GM19239 (cell line): ENCODE results near the gene GSDME.
A peak's percentile ranks its signal among the peaks of the same experiment; 100 is the strongest.
"Not testable (repeated sequence)": the region's sequence is repeated elsewhere in the genome, so short reads cannot be mapped to it uniquely, and the experiment has no call there.

Experiments
- DNase-seq: peaks from one replicate; pipeline ENCODE4 v3.0.0; 2011; ENCODE audit warnings: low spot score; ENCODE audit not compliant: insufficient read length
- FAIRE-seq: peaks from 2 replicates; lab custom pipeline; 2011; peaks lifted over from hg19 to GRCh38; lab: Jason Lieb, UNC

GSDME gene

DNA sequence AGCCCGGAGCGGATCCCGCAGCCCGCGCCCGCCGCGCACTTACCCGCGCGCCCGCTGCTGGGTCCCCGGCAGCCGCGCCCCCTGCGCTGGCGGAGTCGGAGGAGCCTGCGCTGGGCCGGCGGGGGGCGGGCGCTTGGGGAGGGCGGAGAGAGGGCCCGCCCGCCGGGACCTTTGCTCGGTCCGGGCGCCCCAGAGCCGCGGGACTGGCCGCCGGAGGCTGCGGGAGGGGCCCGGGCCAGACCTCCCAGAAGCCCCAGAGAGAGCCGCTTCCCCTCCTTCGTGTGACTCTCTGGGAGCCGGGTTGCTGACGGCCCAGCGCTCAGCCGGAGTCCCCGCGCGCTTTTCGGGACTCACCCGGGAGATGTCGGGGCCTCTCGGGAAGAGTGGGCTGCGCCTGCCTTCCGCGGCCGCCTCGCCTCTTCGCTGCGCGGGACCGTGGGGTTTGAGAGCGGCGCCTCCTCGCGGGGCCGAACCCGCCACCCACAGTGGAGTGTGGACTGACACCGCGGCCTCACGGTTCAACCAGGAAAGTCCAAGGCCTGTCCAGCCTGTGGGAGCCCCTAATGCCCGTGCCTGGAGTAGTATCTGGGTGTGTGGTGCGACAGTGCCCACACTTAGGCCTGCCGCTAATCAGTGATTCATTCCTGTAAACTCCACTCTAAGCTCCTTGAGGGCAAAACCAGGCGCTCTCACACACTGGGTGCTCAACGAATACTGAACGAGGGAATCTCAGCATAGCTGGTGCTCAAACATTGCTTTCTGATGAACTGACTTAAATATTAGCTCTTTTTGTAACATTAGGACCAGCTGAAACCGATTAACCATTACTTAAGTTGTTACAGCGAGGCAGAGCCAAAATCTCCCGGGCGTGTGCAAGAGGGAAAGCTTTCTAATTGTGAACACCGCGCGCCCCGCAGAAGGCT is at the start of gene GSDME:
Gene GSDME (minus strand): TSS at position 112 of the 923 bp plus-strand sequence. CDS start 7,690 bp downstream, outside the sequence.
- FAIRE-seq: peak; percentile 18
- peak; percentile 40 for DNase-seq

DNA sequence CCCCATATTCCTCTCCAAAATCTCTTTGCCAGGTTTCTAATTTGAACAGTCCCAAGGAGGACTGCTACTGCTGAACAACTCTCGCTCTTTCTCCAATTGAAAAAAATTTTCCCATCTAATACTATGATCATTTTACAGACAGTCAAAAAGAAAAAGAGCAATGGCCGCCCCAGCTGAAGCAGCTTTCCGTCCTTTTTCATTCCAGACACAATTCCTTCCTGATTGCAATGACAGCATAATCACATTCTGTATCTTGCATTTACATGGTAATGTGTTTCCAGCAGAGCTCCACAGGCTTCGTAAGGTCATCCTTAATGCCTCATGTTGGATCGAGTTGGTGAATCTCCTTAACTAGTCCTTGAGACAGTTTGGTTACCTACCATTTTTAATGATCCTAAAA is 45.0 kb upstream of the GSDME start:
- FAIRE-seq (no peak), DNase-seq (no peak)

DNA sequence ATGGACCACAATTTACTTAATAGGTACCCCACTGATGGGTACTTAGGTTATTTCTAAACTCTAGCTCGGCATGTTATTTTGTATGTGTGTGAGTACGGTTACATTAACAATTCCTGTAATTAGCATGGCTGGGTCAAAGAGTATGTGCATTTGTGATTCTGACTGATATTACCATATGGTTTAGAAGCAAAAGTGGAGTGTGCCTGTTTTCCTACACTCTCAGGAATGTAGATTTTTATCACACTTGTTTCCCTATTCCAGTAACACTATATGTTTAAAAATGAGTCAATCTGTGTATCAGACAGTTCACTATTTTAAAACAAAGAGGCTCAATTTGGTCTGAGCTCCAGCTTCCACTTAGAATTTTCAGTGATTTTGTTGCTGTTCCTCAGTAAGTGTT is 44.6 kb upstream of the GSDME start:
- DNase-seq: no peak
- FAIRE-seq: no peak

DNA sequence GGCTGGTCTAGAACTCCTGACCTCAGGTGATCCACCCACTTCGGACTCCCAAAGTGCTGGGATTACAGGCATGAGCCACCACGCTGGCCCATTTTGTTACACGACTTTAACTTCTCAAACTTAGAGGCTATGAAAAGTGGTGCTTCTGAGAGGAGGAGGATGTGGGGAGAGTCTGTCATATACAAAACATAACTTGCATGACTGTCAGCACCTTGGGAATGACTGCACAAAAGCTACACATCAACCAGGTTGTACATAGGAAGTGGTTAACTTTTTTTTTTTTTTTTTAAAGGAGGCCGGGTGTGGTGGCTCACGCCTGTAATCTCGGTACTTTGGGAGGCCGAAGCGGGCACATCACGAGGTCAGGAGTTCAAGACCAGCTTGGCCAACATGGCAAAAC is 43.4 kb upstream of the GSDME start:
- no peak for DNase-seq
- FAIRE-seq: no peak

DNA sequence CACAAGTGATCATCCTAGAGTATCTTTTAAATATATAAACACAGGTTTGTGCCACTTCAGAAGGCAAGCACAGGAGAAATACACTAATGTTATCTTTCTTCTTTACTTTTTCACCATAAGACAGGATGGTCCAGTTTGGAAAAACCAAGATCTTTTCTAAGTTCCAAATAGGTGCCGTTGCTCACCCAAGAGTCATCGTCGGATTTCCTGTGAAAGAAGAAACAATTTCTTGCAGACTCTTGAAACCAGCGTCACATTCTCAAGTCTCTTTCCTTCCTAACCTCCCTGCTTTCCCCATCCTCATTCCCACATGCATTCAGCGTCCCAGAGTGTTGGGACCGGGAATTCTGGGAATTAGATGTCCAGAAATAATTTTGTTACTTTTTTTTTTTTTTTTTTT is 42.8 kb upstream of the GSDME start:
- no peak for FAIRE-seq
- DNase-seq: no peak

DNA sequence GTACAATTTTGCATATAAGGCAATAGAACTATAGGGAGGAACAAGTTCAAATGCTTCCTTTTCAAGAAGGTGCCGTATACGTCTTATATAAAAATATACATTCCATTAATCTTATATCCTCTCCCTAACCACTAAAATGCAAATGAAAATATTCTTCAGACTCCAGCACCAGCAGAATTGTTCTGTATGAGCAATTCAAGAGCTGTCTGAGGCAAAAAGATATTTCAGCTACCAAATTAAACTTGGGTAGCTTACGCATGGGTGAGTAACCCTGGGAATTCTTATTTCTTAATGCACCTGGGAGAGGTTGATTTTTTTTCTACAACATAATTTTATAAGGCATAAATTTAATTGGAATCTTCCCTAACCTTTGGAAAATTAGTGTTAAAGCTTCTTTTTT is 42.2 kb upstream of the GSDME start:
- DNase-seq (no peak), FAIRE-seq (no peak)

DNA sequence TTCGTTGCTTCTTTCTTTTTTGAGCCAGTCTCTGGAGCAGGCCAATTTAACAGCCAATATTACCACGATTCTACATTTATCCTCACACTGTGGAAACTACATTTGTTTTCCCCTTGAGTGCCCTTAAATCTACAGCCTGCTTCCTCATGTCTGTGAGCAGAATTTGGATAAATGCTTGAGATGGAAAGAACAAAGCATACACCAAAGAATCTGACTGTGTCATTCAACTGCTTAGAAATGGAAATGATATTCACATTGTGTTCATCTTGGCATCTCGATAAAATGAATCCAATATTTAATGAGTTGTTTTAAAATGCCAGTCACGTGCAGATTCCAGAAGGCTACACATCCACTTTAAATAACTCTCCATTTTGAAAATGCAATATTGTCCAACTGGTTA is 41.0 kb upstream of the GSDME start:
- DNase-seq (no peak), FAIRE-seq (no peak)

DNA sequence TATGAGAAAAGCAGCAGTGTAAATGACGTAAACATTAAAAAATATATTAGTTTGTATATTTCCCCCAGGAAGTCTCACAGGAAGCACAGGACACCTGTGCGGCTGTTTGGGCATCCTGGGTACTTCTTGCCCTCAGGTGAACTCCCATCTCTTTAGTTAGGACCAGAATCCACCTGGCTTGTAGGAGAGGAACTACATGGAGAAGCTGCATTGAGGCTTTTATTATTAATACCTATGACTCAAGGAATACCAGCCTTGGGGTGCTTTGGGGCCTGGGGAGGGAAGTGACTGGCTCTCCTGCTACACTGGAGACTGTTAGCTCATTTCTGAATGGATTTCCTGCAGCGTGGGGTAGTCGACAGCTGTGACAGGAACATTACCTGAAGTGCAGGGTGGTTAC is 40.0 kb upstream of the GSDME start:
- no peak for FAIRE-seq
- no peak for DNase-seq

DNA sequence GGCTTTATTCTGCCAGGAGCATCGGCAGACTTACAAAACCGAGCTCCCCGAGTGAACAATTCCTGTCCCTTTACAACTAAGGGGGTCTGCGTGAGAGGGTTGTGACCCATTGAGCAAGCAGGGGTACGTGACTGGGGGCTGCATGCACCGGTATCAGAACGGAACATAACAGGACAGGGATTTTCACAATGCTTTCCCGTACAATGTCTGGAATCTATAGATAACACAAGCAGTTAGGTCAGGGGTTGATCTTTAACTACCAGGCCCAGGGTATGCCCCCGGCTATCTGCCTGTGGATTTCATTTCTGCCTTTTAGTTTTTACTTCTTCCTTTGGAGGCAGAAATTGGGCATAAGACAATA is 38.1 kb upstream of the GSDME start:
- no peak for DNase-seq
- FAIRE-seq: no peak

DNA sequence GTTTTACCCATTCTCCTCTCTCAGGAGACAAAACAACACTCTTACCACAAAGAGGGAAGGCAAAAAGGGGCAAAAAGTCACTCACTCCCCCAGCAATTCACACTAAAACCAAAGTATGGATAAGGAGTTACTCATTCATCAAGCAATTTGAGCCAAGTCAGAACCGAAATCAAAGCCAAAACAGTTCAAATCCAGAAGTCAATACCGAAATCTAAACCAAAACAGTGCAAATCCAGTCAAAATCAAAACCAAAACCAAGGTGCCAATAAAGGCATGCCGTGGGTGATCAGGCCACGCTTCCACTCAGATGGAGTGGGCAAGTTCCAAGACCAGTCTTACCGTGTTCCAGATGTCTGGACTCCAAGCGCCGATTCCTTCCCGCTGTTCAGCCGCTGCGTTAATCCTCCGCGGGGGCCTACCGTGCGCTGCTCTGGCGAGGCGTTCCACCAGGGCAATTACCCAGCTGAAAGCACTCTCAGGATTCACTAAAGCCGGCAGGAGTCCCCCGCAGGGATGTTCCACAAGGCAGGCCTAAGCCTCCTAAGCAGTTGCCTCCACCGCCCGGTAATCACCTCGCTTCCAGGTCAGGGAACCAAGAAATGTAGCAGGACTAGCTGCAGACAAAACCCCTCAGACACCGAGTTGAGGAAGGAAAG is 37.6 kb upstream of the GSDME start:
- peak; percentile 64 for FAIRE-seq
- DNase-seq: not testable (repeated sequence)

DNA sequence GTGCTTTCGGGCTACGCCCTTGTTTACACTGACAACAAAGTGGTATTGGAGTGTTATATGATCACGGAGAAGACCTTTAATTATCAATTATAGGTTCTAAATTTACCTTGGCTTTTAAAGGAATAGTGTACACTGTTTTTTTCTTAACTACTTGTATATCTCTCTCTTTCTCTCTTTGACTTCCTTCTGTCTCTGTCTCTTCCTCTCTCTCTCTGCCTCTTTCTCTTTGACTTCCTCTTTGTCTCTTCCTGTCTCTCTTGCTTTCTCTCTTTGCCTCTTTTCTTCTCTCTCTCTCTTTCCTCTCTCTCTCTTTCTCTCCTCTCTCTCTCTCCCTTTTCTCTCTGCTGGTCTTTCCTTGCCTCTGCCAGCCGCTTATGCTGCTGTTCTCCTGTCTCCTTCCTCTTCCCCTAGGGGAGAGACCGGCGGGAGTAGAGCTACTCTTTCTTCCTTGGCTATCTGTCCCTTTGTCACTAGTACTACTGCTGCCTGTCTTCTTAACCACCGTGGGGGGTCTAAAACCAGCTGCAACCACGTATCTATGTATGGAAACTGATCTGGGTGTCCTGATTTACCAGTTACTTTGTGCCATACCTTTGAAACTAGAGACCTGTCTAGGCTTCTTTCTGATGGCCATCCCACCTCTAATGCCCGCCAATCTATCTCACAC is 36.9 kb upstream of the GSDME start:
- FAIRE-seq (no peak), DNase-seq (no peak)

DNA sequence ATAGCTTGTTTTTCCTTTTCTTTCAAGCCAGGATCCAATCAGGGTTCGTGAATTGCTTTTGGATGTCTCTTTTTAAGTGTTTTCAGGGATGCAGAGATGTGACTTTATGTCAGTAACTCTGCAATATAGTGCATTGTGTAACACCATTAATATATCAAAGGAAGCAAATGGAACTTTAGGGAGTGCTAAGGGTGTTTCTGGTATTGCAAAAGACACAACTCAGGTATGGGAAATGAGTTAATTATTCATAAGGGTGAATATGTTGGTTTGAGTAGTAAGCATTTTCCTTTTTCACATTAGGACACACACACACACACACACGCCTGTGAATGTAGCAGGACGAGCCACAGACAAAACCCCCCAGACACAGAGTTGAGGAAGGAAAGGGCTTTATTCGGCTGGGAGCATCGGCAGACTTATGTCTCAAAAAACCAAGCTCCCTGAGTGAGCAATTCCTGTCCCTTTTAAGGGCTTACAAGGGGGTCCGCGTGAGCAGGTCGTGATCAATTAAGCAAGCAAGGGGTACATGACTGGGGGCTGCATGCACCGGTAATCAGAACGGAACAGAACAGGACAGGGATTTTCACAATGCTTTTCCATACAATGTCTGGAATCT is 31.8 kb upstream of the GSDME start:
- DNase-seq: no peak
- FAIRE-seq: no peak

DNA sequence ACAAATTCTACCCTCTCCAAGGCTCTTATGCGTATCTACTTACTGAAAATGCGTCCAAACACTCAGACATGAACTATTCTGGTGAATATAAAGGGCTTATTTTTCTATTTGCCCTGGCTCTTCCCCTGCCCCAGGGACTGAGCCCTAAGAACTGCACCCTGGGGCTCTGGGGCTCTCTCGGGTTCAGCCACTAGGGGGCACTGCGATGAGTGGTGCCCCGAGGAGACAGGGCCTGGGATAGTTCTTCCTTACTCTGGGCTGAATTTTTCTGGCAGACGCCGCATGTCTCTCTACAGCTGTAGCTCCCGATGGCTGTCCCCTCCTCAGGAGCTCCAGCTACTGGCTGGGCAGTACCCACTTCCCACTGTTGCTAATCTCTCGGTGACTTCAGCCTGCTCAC is 30.8 kb upstream of the GSDME start:
- FAIRE-seq (no peak), DNase-seq (no peak)

DNA sequence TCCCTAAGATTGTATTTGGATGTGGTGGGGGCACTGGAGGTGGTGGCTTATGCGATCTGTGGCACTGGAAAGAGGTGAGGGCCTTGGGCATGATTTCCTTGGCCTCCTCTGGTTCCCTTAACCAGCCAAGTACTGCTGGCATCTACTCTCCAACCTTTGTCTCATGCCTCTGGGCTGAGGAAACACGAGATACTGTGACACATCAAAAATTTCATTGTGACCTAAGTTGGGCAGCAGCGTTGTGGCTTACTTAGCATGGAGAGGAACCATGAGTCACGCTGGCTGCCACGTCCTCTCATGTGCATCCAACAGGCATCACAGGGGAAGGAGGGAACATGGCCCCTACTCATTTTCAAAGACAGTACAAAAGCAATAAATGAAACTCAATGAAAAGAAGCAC is 29.7 kb upstream of the GSDME start:
- DNase-seq: no peak
- FAIRE-seq: peak; percentile 71

DNA sequence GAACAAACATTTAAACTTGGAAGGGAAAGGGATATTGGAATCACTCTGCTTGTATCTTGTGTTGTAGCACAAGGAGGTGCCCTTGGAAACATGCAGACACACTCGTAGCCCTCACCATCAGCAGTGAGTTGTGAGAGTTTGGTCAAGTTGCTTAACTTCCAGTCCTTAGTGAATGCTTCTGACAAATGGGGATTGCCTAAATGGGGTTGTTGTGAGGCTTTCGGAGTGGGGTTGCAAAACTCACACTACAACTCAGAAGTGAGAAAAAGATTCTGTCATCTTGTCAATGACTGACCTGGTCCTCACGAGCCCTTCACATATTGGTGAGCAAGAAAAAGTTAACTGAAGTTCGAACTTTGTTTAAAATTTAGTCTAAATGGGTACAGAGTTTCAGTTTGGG is 29.0 kb upstream of the GSDME start:
- FAIRE-seq (no peak), DNase-seq (no peak)

DNA sequence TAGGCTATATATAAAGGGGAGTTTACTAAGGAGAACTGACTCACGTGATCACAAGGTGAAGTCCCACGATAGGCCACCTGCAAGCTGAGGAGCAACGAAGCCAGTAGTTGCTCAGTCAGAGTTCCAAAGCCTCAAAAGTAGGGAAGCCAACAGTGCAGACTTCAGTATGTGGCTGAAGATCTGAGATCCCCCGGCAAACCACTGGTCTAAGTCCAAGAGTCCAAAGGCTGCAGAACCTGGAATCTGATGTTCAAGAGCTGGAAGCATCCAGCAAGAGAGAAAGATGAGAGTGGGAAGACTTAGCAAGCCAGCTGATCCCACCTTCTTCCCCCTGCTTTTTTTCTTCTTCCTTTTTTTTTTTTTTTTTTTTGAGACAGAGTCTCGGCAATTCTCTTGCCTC is 27.0 kb upstream of the GSDME start:
- DNase-seq (no peak), FAIRE-seq (no peak)

DNA sequence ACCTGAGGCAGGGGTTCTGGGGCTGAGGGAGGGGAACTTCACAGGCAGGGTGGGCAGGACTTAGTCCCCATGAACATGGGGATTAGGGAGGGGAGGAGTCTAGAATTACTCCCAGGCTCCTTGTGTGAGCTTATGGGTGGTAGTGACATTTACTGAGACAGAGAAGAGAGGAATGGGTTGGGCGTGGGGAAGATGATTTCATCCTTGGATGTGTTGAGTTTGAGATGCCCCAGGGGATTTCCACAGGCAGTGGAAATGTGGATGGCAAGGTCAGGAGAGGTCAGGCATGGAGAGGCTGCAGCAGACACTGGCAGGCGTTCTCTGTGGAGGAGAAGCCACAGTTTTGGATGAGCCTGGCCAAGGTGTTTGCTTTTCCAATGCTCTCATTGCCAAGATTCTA is 26.4 kb upstream of the GSDME start:
- DNase-seq (no peak), FAIRE-seq (no peak)

DNA sequence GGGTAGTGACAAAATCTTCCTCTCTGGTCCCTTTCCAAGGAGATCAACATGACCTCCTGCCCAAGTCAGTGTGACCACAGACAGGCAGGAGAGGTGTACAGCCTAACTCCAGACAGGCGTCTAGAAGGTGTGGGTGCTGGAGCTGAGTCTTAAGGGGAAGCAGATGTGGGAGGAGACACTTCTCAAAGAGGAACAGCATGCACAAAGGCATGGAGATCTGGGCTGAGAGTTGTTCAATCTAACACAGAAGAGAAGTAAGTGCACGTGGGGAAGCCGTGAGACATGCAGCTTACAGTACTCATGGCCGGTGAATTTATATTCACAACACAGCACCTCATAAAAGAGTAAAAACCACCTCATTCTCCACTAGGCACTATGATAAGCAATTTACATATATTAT is 23.8 kb upstream of the GSDME start:
- no peak for DNase-seq
- FAIRE-seq: no peak

DNA sequence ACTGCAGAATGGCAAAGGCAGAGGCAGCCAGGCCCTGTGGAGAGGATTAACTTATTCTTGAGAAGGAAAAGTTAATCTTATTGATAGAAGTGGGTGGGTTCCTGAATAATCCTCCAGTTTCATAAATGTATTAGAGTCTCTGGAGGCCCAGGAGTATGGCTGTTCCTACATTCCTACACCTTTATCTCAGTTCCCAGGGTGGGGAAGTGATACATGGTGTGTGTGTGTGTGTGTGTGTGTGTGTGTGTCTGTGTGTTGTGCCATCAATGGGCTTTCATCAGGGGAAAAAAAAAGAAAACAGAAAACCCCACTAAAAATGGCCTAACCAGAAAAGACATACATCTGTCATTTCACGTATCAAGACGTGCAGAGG is 22.0 kb upstream of the GSDME start:
- DNase-seq: no peak
- FAIRE-seq: no peak

DNA sequence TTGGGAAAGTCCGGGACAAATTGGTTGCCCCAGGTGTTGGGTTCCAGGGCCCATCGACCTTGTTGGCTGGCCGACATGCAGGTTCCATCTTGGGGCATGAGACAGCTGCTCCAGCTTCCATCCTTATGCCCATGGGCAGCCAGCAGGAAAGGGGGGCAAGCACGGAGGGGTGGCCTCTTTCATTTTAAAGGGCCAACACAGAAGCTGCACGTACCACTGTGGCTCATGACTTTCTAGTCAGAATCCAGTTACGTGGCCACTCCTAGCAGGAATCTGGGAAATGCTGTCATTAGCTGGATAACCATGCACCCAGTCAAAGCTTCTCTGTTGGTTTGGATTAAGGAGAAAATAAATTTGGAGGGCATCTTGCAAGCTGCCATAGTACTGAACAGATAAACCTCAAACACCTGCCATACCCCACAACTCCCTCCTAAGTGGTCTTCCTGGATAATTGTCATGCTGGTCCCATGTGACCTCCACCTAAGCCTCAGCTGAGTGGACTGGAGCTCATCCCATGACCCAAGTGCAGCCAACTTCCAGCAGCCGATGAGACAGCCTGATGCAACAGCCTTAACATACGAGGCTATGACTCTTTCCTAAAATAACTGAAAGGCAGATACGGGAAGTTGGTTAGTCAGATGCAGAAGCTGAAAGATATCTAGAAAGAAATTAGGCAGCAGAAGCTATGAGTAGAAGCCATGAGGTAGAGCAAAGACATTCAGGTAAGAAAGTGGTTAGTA is 21.4 kb upstream of the GSDME start:
- DNase-seq: no peak
- FAIRE-seq: peak; percentile 74
